ENCODE measurements around the gene PHF21A. TPM values are rescaled to one million over a fixed set of nuclear protein-coding genes. Genes with fewer than 3 reads are reported as not detected.
A peak's percentile ranks its signal among the peaks of the same experiment; 100 is the strongest.

PHF21A gene
- total and polyA plus RNA-seq, 4 donors, result 12.0 to 84.0 (median 48.9) TPM

- intact Hi-C loops (cut with DNase I), result no loop called here
- no peak overlapping the region for H3K4me3 ChIP-seq (ENCODE audit: low read length in 2 of 2)
- 77 to 89% methylated on average over 1 of the region's 1 CpG for WGBS, 2 donors
- DNase-seq (no peak), ATAC-seq (ENCODE audit: low FRiP score) (no peak)
- no peaks in the 10 kb centered on the region for H3K27me3 ChIP-seq (ENCODE audit: control insufficient read depth in 1 of 2, insufficient read depth in 2 of 2, low read length in 1 of 2)
- H3K27ac ChIP-seq (ENCODE audit: low read depth in 1 of 2, low read length in 2 of 2), result no peak overlapping the region
- H3K9me3 ChIP-seq (ENCODE audit: control insufficient read depth, low read length), result no peaks in the 10 kb centered on the region
- H3K4me1 ChIP-seq (ENCODE audit: control insufficient read depth in 1 of 2, insufficient read depth in 2 of 2, low read length in 2 of 2), result peaks cover under 1 to 6% of the 10 kb centered on the region in 2 donors
- peaks cover 0 to 2% of the 10 kb centered on the region in 2 donors for H3K36me3 ChIP-seq (ENCODE audit: control insufficient read depth in 1 of 2, insufficient read depth in 2 of 2, low read length in 1 of 2)
These were observed 75.4 kb downstream of the PHF21A start for GRCh38 chr11:46045811-46046210.

DNA sequence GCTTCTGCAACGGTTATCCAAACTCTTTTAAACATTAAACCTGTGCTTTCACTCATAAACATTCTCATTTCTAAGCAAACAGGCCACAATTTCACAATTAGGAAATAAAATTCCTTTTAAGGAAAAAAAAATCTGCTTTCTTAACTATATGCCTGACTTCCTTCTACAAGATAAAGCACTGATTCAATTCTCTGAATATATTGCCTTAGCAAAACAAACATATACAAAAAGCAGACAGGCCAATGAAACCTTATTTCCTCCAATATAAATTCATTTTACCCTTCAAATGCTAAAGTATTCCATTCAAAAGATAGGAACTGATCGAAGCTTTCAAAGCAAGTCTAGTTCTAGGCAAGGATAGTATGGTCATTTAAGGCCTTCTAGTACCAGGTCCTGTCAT is 76.7 kb downstream of the PHF21A start:
- H3K27ac ChIP-seq (ENCODE audit: low read depth in 1 of 2, low read length in 2 of 2), result no peak overlapping the region
- ATAC-seq (ENCODE audit: low FRiP score) (no peak), DNase-seq (no peak)
- intact Hi-C loops (cut with DNase I), result no loop called here
- 97 to 100% methylated on average over 2 of the region's 2 CpGs for WGBS, 2 donors
- no peaks in the 10 kb centered on the region for H3K27me3 ChIP-seq (ENCODE audit: control insufficient read depth in 1 of 2, insufficient read depth in 2 of 2, low read length in 1 of 2)
- H3K4me1 ChIP-seq (ENCODE audit: control insufficient read depth in 1 of 2, insufficient read depth in 2 of 2, low read length in 2 of 2), result peaks cover 2 to 4% of the 10 kb centered on the region in 2 donors
- H3K36me3 ChIP-seq (ENCODE audit: control insufficient read depth in 1 of 2, insufficient read depth in 2 of 2, low read length in 1 of 2), result peaks cover 0 to 2% of the 10 kb centered on the region in 2 donors
- no peaks in the 10 kb centered on the region for H3K9me3 ChIP-seq (ENCODE audit: control insufficient read depth, low read length)
- no peak overlapping the region for H3K4me3 ChIP-seq (ENCODE audit: low read length in 2 of 2)

DNA sequence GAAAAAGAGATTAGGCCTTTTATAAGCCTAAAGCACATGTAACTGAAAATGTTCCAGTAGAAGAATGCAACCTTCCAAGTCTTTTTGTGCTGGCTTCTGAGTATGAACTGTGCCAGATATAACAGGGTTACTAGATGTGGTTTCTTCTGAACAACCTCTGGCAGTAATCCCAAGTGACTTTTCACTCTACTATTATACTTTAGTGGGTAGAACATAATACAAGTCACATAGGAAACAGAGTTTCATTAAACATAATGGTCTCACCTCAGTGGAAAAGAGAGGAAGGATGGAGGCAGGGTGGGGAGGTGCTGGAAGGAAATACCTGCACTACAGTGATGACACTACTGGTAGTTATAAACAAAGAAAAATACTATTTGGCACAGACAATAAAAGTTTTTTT is 81.3 kb downstream of the PHF21A start:
- no peaks in the 10 kb centered on the region for H3K36me3 ChIP-seq (ENCODE audit: control insufficient read depth in 1 of 2, insufficient read depth in 2 of 2, low read length in 1 of 2)
- DNase-seq (no peak), ATAC-seq (ENCODE audit: low FRiP score) (peak; percentile 48)
- H3K4me3 ChIP-seq (ENCODE audit: low read length in 2 of 2), result no peak overlapping the region
- H3K9me3 ChIP-seq (ENCODE audit: control insufficient read depth, low read length), result no peaks in the 10 kb centered on the region
- H3K4me1 ChIP-seq (ENCODE audit: control insufficient read depth in 1 of 2, insufficient read depth in 2 of 2, low read length in 2 of 2), result peaks cover 0 to 2% of the 10 kb centered on the region in 2 donors
- H3K27ac ChIP-seq (ENCODE audit: low read depth in 1 of 2, low read length in 2 of 2), result no peak overlapping the region
- intact Hi-C loops (cut with DNase I), result no loop called here
- no peaks in the 10 kb centered on the region for H3K27me3 ChIP-seq (ENCODE audit: control insufficient read depth in 1 of 2, insufficient read depth in 2 of 2, low read length in 1 of 2)

DNA sequence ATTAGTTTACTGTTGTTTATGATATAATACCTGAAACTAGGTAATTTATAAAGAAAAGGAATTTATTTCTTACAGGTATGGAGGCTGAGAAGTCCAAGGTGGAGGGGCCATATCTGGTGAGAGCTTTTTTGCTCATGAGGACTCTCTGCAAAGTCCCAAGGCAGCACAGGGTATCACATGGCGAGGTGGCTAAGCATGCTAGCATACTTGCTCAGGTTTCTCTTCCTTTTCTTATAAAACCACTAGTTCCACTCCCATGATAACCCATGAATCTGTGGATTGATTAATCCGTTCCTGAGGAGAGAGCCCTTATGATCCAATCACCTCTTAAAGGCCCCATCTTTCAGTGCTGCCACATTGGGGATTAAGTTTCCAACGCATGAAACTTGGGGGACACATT is 82.7 kb downstream of the PHF21A start:
- ATAC-seq (ENCODE audit: low FRiP score), result no peak
- DNase-seq, result no peak
- no peaks in the 10 kb centered on the region for H3K27me3 ChIP-seq (ENCODE audit: control insufficient read depth in 1 of 2, insufficient read depth in 2 of 2, low read length in 1 of 2)
- H3K4me3 ChIP-seq (ENCODE audit: low read length in 2 of 2), result no peak overlapping the region
- H3K27ac ChIP-seq (ENCODE audit: low read depth in 1 of 2, low read length in 2 of 2), result no peak overlapping the region
- intact Hi-C loops (cut with DNase I), result no loop called here
- H3K9me3 ChIP-seq (ENCODE audit: control insufficient read depth, low read length), result no peaks in the 10 kb centered on the region
- no peaks in the 10 kb centered on the region for H3K36me3 ChIP-seq (ENCODE audit: control insufficient read depth in 1 of 2, insufficient read depth in 2 of 2, low read length in 1 of 2)
- peaks cover 0 to 2% of the 10 kb centered on the region in 2 donors for H3K4me1 ChIP-seq (ENCODE audit: control insufficient read depth in 1 of 2, insufficient read depth in 2 of 2, low read length in 2 of 2)
- WGBS, 2 donors, result 93 to 95% methylated on average over 3 of the region's 3 CpGs

- H3K4me1 ChIP-seq (ENCODE audit: control insufficient read depth in 1 of 2, insufficient read depth in 2 of 2, low read length in 2 of 2), result peaks cover 0 to 2% of the 10 kb centered on the region in 2 donors
- no peaks in the 10 kb centered on the region for H3K36me3 ChIP-seq (ENCODE audit: control insufficient read depth in 1 of 2, insufficient read depth in 2 of 2, low read length in 1 of 2)
- DNase-seq, result no peak
- intact Hi-C loops (cut with DNase I), result no loop called here
- 67 to 78% methylated on average over 2 of the region's 2 CpGs for WGBS, 2 donors
- H3K4me3 ChIP-seq (ENCODE audit: low read length in 2 of 2), result no peak overlapping the region
- H3K9me3 ChIP-seq (ENCODE audit: control insufficient read depth, low read length), result no peaks in the 10 kb centered on the region
- H3K27ac ChIP-seq (ENCODE audit: low read depth in 1 of 2, low read length in 2 of 2), result no peak overlapping the region
- no peak for ATAC-seq (ENCODE audit: low FRiP score)
- no peaks in the 10 kb centered on the region for H3K27me3 ChIP-seq (ENCODE audit: control insufficient read depth in 1 of 2, insufficient read depth in 2 of 2, low read length in 1 of 2)
These were observed 84.3 kb downstream of the PHF21A start for GRCh38 chr11:46036969-46037368.

GRCh38 chr11:46036009-46036408 is 85.2 kb downstream of the PHF21A start:
- Histone ChIP-seq H3K27me3 (ENCODE audit: control insufficient read depth in 1 of 2, insufficient read depth in 2 of 2, low read length in 1 of 2) (no peaks in the 10 kb centered on the region), H3K4me3 (ENCODE audit: low read length in 2 of 2) (no peak overlapping the region), H3K27ac (ENCODE audit: low read depth in 1 of 2, low read length in 2 of 2) (no peak overlapping the region), H3K36me3 (ENCODE audit: control insufficient read depth in 1 of 2, insufficient read depth in 2 of 2, low read length in 1 of 2) (no peaks in the 10 kb centered on the region), H3K9me3 (ENCODE audit: control insufficient read depth, low read length) (no peaks in the 10 kb centered on the region), H3K4me1 (ENCODE audit: control insufficient read depth in 1 of 2, insufficient read depth in 2 of 2, low read length in 2 of 2) (peaks cover 0 to 2% of the 10 kb centered on the region in 2 donors)
- no peak for ATAC-seq (ENCODE audit: low FRiP score)
- 98% methylated on average over 2 of the region's 2 CpGs for WGBS, 2 donors
- DNase-seq, result no peak
- intact Hi-C loops (cut with DNase I), result no loop called here

- no peak overlapping the region for H3K4me3 ChIP-seq (ENCODE audit: low read length in 2 of 2)
These were observed 87.2 kb downstream of the PHF21A start for GRCh38 chr11:46034041-46034440.

DNA sequence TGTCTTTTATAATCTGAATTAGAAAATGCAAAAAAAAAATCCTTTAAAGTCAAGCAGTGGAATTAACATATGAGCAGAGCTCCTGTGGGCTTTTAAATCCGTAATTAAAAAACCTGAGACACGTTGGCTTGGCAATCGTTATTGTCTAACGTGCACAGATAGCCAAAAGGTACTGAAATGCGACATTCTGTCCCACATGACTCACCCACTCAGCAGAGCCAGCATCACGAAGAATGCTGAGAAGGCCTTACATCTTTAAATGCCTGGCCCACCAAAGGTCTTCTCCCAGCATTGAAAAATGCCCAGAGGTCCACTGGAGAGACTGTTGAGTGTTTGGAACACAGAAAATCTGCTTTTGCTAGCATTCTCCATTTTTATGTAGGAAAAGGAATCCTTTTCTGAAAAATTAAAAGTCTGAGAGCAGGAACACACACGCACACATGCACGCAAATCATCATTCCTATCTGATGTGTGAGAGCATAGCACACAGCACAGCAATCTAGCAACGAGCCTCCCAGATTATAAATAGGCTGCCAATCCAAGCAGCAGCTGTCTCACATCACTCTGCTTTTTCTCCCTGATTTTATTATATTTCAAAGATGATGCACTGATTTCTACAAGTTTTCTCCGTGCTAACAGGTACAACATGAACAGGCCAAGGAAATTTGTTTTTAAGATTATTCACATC is 94.5 kb downstream of the PHF21A start:
- Histone ChIP-seq H3K36me3 (ENCODE audit: control insufficient read depth in 1 of 2, insufficient read depth in 2 of 2, low read length in 1 of 2) (no peaks in the 10 kb centered on the region), H3K4me1 (ENCODE audit: control insufficient read depth in 1 of 2, insufficient read depth in 2 of 2, low read length in 2 of 2) (peaks cover 0 to 4% of the 10 kb centered on the region in 2 donors), H3K4me3 (ENCODE audit: low read length in 2 of 2) (no peak overlapping the region), H3K27me3 (ENCODE audit: control insufficient read depth in 1 of 2, insufficient read depth in 2 of 2, low read length in 1 of 2) (no peaks in the 10 kb centered on the region), H3K9me3 (ENCODE audit: control insufficient read depth, low read length) (no peaks in the 10 kb centered on the region), H3K27ac (ENCODE audit: low read depth in 1 of 2, low read length in 2 of 2) (no peak overlapping the region)
- intact Hi-C loops (cut with DNase I), result no loop called here
- no peak for DNase-seq
- WGBS, 2 donors, result 17 to 23% methylated on average over 10 of the region's 10 CpGs
- ATAC-seq (ENCODE audit: low FRiP score), result no peak

More at GRCh38 chr11:46034041-46034440, 87.2 kb downstream of the PHF21A start:
- intact Hi-C loops (cut with DNase I), result no loop called here
- Histone ChIP-seq H3K4me1 (ENCODE audit: control insufficient read depth in 1 of 2, insufficient read depth in 2 of 2, low read length in 2 of 2) (no peaks in the 10 kb centered on the region), H3K9me3 (ENCODE audit: control insufficient read depth, low read length) (no peaks in the 10 kb centered on the region), H3K36me3 (ENCODE audit: control insufficient read depth in 1 of 2, insufficient read depth in 2 of 2, low read length in 1 of 2) (no peaks in the 10 kb centered on the region), H3K27me3 (ENCODE audit: control insufficient read depth in 1 of 2, insufficient read depth in 2 of 2, low read length in 1 of 2) (no peaks in the 10 kb centered on the region), H3K27ac (ENCODE audit: low read depth in 1 of 2, low read length in 2 of 2) (no peak overlapping the region)
- ATAC-seq (ENCODE audit: low FRiP score) (no peak), DNase-seq (no peak)

DNA sequence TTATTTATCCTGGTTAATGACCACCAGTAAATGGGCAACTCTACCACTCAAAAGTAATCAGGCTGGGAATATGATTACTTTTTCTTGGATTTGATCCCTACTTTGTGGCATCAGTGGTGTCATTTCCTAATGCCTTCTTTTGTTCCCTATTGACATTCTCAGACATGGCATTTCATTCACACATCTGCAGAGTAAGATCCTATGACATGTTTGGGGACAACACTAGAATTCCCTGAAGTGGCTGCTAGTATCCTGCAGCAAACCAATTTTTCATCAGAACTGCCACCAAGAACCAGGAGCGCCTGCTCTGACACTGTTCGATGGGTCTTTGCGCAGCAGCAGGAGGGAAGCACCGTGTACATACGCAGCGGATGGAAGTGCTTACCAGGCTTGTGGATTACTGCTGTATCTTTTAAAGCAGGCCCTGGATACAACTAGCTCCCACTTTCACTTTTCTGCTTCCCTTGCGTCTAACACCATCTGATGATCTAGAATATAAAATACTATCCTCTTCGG is 101.1 kb downstream of the PHF21A start:
- DNase-seq (no peak), ATAC-seq (ENCODE audit: low FRiP score) (no peak)
- Histone ChIP-seq H3K27me3 (ENCODE audit: control insufficient read depth in 1 of 2, insufficient read depth in 2 of 2, low read length in 1 of 2) (no peaks in the 10 kb centered on the region), H3K9me3 (ENCODE audit: control insufficient read depth, low read length) (no peaks in the 10 kb centered on the region), H3K4me1 (ENCODE audit: control insufficient read depth in 1 of 2, insufficient read depth in 2 of 2, low read length in 2 of 2) (no peaks in the 10 kb centered on the region), H3K36me3 (ENCODE audit: control insufficient read depth in 1 of 2, insufficient read depth in 2 of 2, low read length in 1 of 2) (peaks cover 0 to 2% of the 10 kb centered on the region in 2 donors), H3K27ac (ENCODE audit: low read depth in 1 of 2, low read length in 2 of 2) (no peak overlapping the region), H3K4me3 (ENCODE audit: low read length in 2 of 2) (no peak overlapping the region)
- WGBS, 2 donors, result 95 to 96% methylated on average over 8 of the region's 8 CpGs
- intact Hi-C loops (cut with DNase I), result no loop called here
